Neural cell (in vitro differentiated cells): ENCODE measurements around the gene XAGE1A.
"Not testable (repeated sequence)": the region's sequence is repeated elsewhere in the genome, so short reads cannot be mapped to it uniquely, and the experiment has no call there.

Experiments used
- CTCF ChIP-seq: fragments of 450-650 bp; IDR thresholded peaks from 2 replicates; pipeline ENCODE4 v1.5.1; 2014; ENCODE audit warnings: antibody characterized with exemption, mild to moderate bottlenecking, moderate library complexity; ENCODE audit not compliant: poor library complexity, severe bottlenecking
- MXI1 ChIP-seq: fragments of 450-650 bp; conservative IDR thresholded peaks from 2 replicates; pipeline ENCODE4 v1.6.1; 2014; ENCODE audit warnings: antibody characterized with exemption, mild to moderate bottlenecking; ENCODE audit not compliant: poor library complexity, severe bottlenecking
- TAF1 ChIP-seq: IDR thresholded peaks from 2 replicates; pipeline ENCODE4 v1.6.1; 2012; ENCODE audit warnings: low read depth

- TF ChIP-seq CTCF, MXI1, TAF1: not testable (repeated sequence)
These were observed 53.2 kb downstream of the XAGE1A start for GRCh38 chrX:52548769-52549168.
